ENCODE measurements around the gene PLN. TPM values are rescaled to one million over a fixed set of nuclear protein-coding genes. Genes with fewer than 3 reads are reported as not detected.
A peak's percentile ranks its signal among the peaks of the same experiment; 100 is the strongest.

The PLN gene
- total and polyA plus RNA-seq, 9 of the 15 experiments (the other 6 are each of a cell fraction or from before 2014, with no cell fraction given): 0.03 to 0.30 (median 0.03) TPM; not detected in 6

DNA sequence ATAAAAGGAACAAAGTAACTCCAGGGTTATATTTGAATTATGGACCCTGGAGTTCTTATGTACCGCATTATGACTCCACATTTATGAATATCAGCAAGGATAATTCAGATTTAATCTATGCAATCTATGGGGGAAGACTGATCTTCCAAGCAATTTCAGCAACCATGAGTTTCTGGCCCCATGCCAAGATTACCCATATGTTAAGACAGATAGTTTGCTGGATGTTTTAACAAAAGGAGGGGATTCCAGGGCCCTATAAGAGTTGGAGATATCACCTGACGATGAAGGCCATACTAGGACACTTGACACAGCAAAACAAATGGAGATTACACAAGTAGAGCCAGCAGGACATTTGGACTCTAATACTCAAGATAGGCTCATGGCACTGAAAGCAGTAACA lies 45.9 kb upstream of the PLN start (continued):
- TF ChIP-seq, protein P1, sequence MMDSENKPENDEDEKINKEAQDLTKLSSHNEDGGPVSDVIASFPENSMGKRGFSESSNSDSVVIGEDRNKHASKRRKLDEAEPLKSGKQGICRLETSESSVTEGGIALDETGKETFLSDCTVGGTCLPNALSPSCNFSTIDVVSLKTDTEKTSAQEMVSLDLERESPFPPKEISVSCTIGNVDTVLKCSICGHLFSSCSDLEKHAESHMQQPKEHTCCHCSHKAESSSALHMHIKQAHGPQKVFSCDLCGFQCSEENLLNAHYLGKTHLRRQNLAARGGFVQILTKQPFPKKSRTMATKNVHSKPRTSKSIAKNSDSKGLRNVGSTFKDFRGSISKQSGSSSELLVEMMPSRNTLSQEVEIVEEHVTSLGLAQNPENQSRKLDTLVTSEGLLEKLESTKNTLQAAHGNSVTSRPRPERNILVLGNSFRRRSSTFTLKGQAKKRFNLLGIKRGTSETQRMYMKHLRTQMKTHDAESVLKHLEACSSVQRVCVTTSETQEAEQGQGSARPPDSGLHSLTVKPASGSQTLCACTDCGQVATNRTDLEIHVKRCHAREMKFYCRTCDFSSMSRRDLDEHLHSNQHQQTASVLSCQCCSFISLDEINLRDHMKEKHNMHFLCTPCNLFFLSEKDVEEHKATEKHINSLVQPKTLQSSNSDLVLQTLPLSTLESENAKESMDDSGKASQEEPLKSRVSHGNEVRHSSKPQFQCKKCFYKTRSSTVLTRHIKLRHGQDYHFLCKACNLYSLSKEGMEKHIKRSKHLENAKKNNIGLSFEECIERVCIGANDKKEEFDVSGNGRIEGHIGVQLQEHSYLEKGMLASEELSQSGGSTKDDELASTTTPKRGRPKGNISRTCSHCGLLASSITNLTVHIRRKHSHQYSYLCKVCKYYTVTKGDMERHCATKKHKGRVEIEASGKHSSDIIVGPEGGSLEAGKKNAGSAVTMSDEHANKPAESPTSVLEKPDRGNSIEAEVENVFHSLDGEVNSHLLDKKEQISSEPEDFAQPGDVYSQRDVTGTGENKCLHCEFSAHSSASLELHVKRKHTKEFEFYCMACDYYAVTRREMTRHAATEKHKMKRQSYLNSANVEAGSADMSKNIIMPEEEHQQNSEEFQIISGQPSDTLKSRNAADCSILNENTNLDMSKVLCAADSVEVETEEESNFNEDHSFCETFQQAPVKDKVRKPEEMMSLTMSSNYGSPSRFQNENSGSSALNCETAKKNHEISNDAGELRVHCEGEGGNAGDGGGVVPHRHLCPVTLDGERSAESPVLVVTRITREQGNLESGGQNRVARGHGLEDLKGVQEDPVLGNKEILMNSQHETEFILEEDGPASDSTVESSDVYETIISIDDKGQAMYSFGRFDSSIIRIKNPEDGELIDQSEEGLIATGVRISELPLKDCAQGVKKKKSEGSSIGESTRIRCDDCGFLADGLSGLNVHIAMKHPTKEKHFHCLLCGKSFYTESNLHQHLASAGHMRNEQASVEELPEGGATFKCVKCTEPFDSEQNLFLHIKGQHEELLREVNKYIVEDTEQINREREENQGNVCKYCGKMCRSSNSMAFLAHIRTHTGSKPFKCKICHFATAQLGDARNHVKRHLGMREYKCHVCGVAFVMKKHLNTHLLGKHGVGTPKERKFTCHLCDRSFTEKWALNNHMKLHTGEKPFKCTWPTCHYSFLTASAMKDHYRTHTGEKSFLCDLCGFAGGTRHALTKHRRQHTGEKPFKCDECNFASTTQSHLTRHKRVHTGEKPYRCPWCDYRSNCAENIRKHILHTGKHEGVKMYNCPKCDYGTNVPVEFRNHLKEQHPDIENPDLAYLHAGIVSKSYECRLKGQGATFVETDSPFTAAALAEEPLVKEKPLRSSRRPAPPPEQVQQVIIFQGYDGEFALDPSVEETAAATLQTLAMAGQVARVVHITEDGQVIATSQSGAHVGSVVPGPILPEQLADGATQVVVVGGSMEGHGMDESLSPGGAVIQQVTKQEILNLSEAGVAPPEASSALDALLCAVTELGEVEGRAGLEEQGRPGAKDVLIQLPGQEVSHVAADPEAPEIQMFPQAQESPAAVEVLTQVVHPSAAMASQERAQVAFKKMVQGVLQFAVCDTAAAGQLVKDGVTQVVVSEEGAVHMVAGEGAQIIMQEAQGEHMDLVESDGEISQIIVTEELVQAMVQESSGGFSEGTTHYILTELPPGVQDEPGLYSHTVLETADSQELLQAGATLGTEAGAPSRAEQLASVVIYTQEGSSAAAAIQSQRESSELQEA (IDR thresholded peaks at IDR 0.05; ENCODE audit: low read depth): no peak
- TF ChIP-seq, protein P2, sequence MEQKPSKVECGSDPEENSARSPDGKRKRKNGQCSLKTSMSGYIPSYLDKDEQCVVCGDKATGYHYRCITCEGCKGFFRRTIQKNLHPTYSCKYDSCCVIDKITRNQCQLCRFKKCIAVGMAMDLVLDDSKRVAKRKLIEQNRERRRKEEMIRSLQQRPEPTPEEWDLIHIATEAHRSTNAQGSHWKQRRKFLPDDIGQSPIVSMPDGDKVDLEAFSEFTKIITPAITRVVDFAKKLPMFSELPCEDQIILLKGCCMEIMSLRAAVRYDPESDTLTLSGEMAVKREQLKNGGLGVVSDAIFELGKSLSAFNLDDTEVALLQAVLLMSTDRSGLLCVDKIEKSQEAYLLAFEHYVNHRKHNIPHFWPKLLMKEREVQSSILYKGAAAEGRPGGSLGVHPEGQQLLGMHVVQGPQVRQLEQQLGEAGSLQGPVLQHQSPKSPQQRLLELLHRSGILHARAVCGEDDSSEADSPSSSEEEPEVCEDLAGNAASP (IDR thresholded peaks at IDR 0.05): no peak
- TF ChIP-seq NCOA2 (IDR thresholded peaks at IDR 0.05; ENCODE audit: partially characterized antibody in 2 of 2) (peak in 1 of 2 experiments; percentile 32), MCM7 (IDR thresholded peaks at IDR 0.05) (no peak), ZNF444 (CRISPR knock-in tag; IDR thresholded peaks at IDR 0.05) (no peak), RBM22 (IDR thresholded peaks at IDR 0.05; ENCODE audit: low read depth, low read length, poor library complexity, severe bottlenecking) (no peak), SMAD1 (IDR thresholded peaks at IDR 0.05; ENCODE audit: low read depth, low read length, partially characterized antibody) (peak; percentile 78), KDM5B (IDR thresholded peaks at IDR 0.05; ENCODE audit: insufficient replicate concordance, low read depth, low read length) (no peak), RBM17 (IDR thresholded peaks at IDR 0.05; ENCODE audit: borderline replicate concordance, low read depth, low read length) (no peak), STAT5B (CRISPR knock-in tag; IDR thresholded peaks at IDR 0.05) (no peak), NFIC (IDR thresholded peaks at IDR 0.05) (peak; percentile 100), BRF1 (IDR thresholded peaks at IDR 0.05; ENCODE audit: borderline replicate concordance, extremely low read depth, insufficient read length) (no peak), THRAP3 (IDR thresholded peaks at IDR 0.05; ENCODE audit: borderline replicate concordance) (no peak)
- TF ChIP-seq, protein P3, sequence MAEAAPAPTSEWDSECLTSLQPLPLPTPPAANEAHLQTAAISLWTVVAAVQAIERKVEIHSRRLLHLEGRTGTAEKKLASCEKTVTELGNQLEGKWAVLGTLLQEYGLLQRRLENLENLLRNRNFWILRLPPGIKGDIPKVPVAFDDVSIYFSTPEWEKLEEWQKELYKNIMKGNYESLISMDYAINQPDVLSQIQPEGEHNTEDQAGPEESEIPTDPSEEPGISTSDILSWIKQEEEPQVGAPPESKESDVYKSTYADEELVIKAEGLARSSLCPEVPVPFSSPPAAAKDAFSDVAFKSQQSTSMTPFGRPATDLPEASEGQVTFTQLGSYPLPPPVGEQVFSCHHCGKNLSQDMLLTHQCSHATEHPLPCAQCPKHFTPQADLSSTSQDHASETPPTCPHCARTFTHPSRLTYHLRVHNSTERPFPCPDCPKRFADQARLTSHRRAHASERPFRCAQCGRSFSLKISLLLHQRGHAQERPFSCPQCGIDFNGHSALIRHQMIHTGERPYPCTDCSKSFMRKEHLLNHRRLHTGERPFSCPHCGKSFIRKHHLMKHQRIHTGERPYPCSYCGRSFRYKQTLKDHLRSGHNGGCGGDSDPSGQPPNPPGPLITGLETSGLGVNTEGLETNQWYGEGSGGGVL (CRISPR knock-in tag; IDR thresholded peaks at IDR 0.05): no peak
- TF ChIP-seq, protein P4, sequence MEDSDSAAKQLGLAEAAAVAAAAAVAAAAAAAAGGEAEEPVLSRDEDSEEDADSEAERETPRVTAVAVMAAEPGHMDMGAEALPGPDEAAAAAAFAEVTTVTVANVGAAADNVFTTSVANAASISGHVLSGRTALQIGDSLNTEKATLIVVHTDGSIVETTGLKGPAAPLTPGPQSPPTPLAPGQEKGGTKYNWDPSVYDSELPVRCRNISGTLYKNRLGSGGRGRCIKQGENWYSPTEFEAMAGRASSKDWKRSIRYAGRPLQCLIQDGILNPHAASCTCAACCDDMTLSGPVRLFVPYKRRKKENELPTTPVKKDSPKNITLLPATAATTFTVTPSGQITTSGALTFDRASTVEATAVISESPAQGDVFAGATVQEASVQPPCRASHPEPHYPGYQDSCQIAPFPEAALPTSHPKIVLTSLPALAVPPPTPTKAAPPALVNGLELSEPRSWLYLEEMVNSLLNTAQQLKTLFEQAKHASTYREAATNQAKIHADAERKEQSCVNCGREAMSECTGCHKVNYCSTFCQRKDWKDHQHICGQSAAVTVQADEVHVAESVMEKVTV (CRISPR knock-in tag; IDR thresholded peaks at IDR 0.05): no peak
